CD4-positive, alpha-beta T cell (primary cell): Measurements from ENCODE around the gene PTPN21. TPM values are rescaled to one million over a fixed set of nuclear protein-coding genes. Genes with fewer than 3 reads are reported as not detected.

ENCODE experiments used
- ATAC-seq: fragments of 200-7000 bp; cut with Tn5 transposase; one replicate; pipeline ENCODE4 v1.10.0; 2022; ENCODE audit warnings: mild to moderate bottlenecking; ENCODE audit not compliant: poor library complexity
- CTCF ChIA-PET: fragments of 350-600 bp; sonication (Branson Sonifier 250); formaldehyde crosslinking; loops from one replicate; lab custom pipeline; 2021; ENCODE audit warnings: antibody characterized with exemption, inconsistent platforms; lab: Charles Lee
- POLR2A ChIA-PET: fragments of 350-600 bp; sonication (Branson Sonifier 250); formaldehyde crosslinking; loops from one replicate; lab custom pipeline; 2021; ENCODE audit warnings: antibody characterized with exemption, inconsistent platforms; lab: Charles Lee
- DNase-seq, 14 experiments: peaks; one replicate each; pipeline ENCODE4 v3.0.0-alpha.2; 2013 to 2020; ENCODE audit warnings: mixed read lengths in 2 of 14
- H3K27ac ChIP-seq, 2 donors: one replicate each; pipeline versions ENCODE4 v1.5.1 to v1.7.0; 2013; ENCODE audit warnings: low read length in 2 of 2, low read depth in 1 of 2, mild to moderate bottlenecking in 1 of 2
- H3K27me3 ChIP-seq, 2 experiments: 1 replicate in 1 of 2; 2 replicates in 1 of 2; pipeline versions ENCODE4 v1.6.1 to v1.7.0; 2013; ENCODE audit warnings: low read length in 2 of 2, control low read depth in 1 of 2, mild to moderate bottlenecking in 1 of 2, moderate library complexity in 1 of 2; ENCODE audit not compliant: insufficient read depth in 2 of 2, control insufficient read depth in 1 of 2
- H3K36me3 ChIP-seq: one replicate; pipeline ENCODE4 v1.6.1; 2013; ENCODE audit warnings: low read length, control low read depth; ENCODE audit not compliant: insufficient read depth
- H3K4me1 ChIP-seq: one replicate; pipeline ENCODE4 v1.6.1; 2013; ENCODE audit warnings: low read length, control low read depth; ENCODE audit not compliant: insufficient read depth
- H3K4me3 ChIP-seq: one replicate; pipeline ENCODE4 v1.5.1; 2013; ENCODE audit warnings: mild to moderate bottlenecking, low read length, moderate library complexity
- H3K9me3 ChIP-seq, 2 experiments: 1 replicate in 1 of 2; 2 replicates in 1 of 2; pipeline versions ENCODE4 v1.6.1 to v1.7.0; 2013; ENCODE audit warnings: low read length in 2 of 2, mild to moderate bottlenecking in 2 of 2, control low read depth in 1 of 2, moderate library complexity in 1 of 2; ENCODE audit not compliant: control insufficient read depth in 1 of 2, insufficient read depth in 1 of 2
- H3K27ac Mint-ChIP-seq: one replicate; pipeline ENCODE4 v1.8.0; 2020; ENCODE audit warnings: mixed read lengths
- H3K27me3 Mint-ChIP-seq: one replicate; pipeline ENCODE4 v1.8.0; 2021; ENCODE audit warnings: mixed read lengths
- H3K36me3 Mint-ChIP-seq: one replicate; pipeline ENCODE4 v1.8.0; 2021; ENCODE audit warnings: low read depth, mixed read lengths
- H3K4me1 Mint-ChIP-seq: one replicate; pipeline ENCODE4 v1.8.0; 2021; ENCODE audit warnings: low read depth, mixed read lengths
- H3K4me3 Mint-ChIP-seq: one replicate; pipeline ENCODE4 v1.8.0; 2020; ENCODE audit warnings: mild to moderate bottlenecking, mixed read lengths
- H3K9me3 Mint-ChIP-seq: one replicate; pipeline ENCODE4 v1.8.0; 2020; ENCODE audit warnings: mixed read lengths
- intact Hi-C, 2 experiments: fragments of 100-400 bp; cut with DNase I in 1 of 2; cut with micrococcal nuclease in 1 of 2; formaldehyde crosslinking; loops; one replicate each; pipeline versions ENCODE4 v1.15.1 to v1.9.0; 2023 to 2025; cut with DNase I, micrococcal nuclease
- total RNA-seq, 174 experiments: library from RNA in 2 of 174; stranded (reverse) in 2 of 174; gene quantifications; one replicate each; pipeline ENCODE4 v1.2.3 and lab custom pipeline; 2021 to 2026
- TF ChIP-seq, protein P1 (sequence below): fragments of 200-600 bp; IDR thresholded peaks from one replicate; pipeline ENCODE4 v1.8.0; 2022; ENCODE audit warnings: antibody characterized with exemption, mild to moderate bottlenecking

Gene PTPN21
- total RNA-seq, 2 experiments from 2014 or later = not detected

DNA sequence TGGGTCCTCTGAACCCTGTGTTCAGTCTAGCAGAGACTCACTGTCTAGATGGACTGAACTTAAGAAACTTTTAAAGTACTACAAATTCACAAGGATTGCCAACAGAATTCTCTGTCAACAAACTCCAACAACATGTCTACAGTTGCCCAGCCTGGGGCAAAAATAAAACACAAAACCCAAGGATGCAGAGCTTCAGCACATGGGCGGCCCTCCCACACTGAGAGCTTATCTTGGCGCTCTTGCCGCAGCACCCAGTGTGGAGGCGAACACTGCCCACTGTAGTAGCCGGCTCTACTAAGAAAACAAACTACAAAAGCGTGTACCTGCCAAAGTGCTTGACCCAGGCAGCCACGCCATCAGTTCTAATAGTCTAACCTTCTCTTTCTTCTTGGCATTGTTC lies 66.7 kb downstream of the PTPN21 start:
- Mint-ChIP-seq H3K9me3 (no peaks in the 10 kb centered on the region), H3K4me1 (no peaks in the 10 kb centered on the region), H3K36me3 (no peaks in the 10 kb centered on the region), H3K27me3 (peaks cover 11% of the 10 kb centered on the region), H3K27ac (no peak overlapping the region), H3K4me3 (no peak overlapping the region)
- no peak overlapping the region for H3K4me3 ChIP-seq
- no peaks in the 10 kb centered on the region for H3K4me1 ChIP-seq
- ChIA-PET CTCF (no interaction called here), POLR2A (no interaction called here)
- TF ChIP-seq, protein P1, sequence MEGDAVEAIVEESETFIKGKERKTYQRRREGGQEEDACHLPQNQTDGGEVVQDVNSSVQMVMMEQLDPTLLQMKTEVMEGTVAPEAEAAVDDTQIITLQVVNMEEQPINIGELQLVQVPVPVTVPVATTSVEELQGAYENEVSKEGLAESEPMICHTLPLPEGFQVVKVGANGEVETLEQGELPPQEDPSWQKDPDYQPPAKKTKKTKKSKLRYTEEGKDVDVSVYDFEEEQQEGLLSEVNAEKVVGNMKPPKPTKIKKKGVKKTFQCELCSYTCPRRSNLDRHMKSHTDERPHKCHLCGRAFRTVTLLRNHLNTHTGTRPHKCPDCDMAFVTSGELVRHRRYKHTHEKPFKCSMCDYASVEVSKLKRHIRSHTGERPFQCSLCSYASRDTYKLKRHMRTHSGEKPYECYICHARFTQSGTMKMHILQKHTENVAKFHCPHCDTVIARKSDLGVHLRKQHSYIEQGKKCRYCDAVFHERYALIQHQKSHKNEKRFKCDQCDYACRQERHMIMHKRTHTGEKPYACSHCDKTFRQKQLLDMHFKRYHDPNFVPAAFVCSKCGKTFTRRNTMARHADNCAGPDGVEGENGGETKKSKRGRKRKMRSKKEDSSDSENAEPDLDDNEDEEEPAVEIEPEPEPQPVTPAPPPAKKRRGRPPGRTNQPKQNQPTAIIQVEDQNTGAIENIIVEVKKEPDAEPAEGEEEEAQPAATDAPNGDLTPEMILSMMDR = no peak
- H3K36me3 ChIP-seq = no peaks in the 10 kb centered on the region
- intact Hi-C loops = loop anchor here in 1 of 2 experiments (5.0 kb wide), 1 partner anchor 546 kb away; no protein-coding TSS in a partner anchor
- ATAC-seq (no peak), DNase-seq (no peak)
- H3K9me3 ChIP-seq = no peaks in the 10 kb centered on the region
- no peak overlapping the region for H3K27ac ChIP-seq
- H3K27me3 ChIP-seq = peaks cover 0 to 4% of the 10 kb centered on the region in 2 experiments

DNA sequence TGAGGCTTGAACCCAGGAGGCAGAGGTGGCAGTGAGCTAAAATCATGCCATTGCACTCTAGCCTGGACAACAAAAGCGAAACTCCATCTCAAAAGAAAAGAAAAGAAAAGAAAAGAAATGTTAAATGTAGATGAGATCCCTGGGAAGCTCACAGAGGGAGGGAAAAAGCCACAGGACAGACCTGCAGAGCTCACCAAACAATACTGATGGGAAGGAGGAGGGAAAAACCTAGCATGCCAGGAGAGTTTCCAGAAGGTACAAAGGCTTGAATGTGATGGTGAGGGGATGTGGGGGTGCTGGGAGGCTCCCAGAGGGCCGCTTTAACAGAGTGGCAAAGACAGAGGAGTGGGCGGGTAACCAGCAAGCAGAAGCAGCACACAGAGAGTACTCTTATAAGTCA lies 72.3 kb downstream of the PTPN21 start:
- no peak overlapping the region for H3K27ac Mint-ChIP-seq
- no peaks in the 10 kb centered on the region for H3K4me1 ChIP-seq
- intact Hi-C loops = no loop called here
- no peaks in the 10 kb centered on the region for H3K4me1 Mint-ChIP-seq
- peaks cover 36% of the 10 kb centered on the region for H3K27me3 Mint-ChIP-seq
- H3K27ac ChIP-seq = no peak overlapping the region
- H3K4me3 ChIP-seq = no peak overlapping the region
- ATAC-seq (no peak), DNase-seq (no peak)
- H3K36me3 ChIP-seq = no peaks in the 10 kb centered on the region
- H3K4me3 Mint-ChIP-seq = no peak overlapping the region
- no peaks in the 10 kb centered on the region for H3K9me3 Mint-ChIP-seq
- peaks cover 0 to 4% of the 10 kb centered on the region in 2 experiments for H3K27me3 ChIP-seq
- peaks cover 0 to 6% of the 10 kb centered on the region in 2 experiments for H3K9me3 ChIP-seq
- TF ChIP-seq, protein P1 = no peak
- ChIA-PET CTCF (no interaction called here), POLR2A (no interaction called here)
- no peaks in the 10 kb centered on the region for H3K36me3 Mint-ChIP-seq

DNA sequence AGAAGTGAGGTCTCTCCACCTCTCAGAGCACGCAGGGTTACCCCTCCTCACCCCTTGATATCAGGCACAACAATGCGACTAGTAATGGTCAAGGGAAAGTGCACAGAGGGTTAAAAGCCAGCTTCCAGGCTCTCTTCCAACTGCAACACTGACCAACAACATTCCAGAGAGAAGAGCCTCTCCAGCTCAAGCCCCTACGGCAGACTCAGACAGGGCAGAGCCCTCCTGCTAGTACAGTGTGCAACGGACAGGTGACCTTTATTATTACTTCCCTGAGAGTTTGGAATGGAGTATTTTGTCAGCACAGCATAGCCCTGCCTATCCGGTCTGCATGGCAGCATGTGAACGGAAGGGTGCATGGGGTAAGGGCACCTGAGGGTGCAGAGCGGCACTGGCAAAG lies 73.0 kb downstream of the PTPN21 start:
- no peak overlapping the region for H3K4me3 Mint-ChIP-seq
- H3K9me3 Mint-ChIP-seq = no peaks in the 10 kb centered on the region
- no peak for DNase-seq
- Histone ChIP-seq H3K9me3 (peaks cover 0 to 6% of the 10 kb centered on the region in 2 experiments), H3K4me3 (no peak overlapping the region), H3K4me1 (no peaks in the 10 kb centered on the region), H3K27ac (no peak overlapping the region), H3K27me3 (peaks cover 0 to 4% of the 10 kb centered on the region in 2 experiments), H3K36me3 (no peaks in the 10 kb centered on the region)
- H3K36me3 Mint-ChIP-seq = no peaks in the 10 kb centered on the region
- ATAC-seq = no peak
- peaks cover 36% of the 10 kb centered on the region for H3K27me3 Mint-ChIP-seq
- ChIA-PET CTCF (no interaction called here), POLR2A (no interaction called here)
- H3K27ac Mint-ChIP-seq = no peak overlapping the region
- TF ChIP-seq, protein P1 = no peak
- intact Hi-C loops = no loop called here
- H3K4me1 Mint-ChIP-seq = no peaks in the 10 kb centered on the region
